Fibroblast of the aortic adventitia (primary cell): ENCODE results near the gene PHC2. TPM values are rescaled to one million over a fixed set of nuclear protein-coding genes. Genes with fewer than 3 reads are reported as not detected.

Experiments used
- DNase-seq: peaks from one replicate; pipeline ENCODE4 v3.0.0-alpha.2; 2010; ENCODE audit warnings: low read depth
- H3K4me3 ChIP-seq: 2 replicates; pipeline ENCODE4 v1.5.1; 2011; ENCODE audit warnings: low read depth, mild to moderate bottlenecking, control low read depth, low read length, moderate library complexity
- CTCF ChIP-seq: IDR thresholded peaks from 2 replicates; pipeline ENCODE4 v1.5.1; 2011; ENCODE audit warnings: mild to moderate bottlenecking, low read length, control low read depth, inconsistent platforms; ENCODE audit not compliant: insufficient read depth
- total RNA-seq: library from RNA; depleted of rRNA; stranded (reverse); fragments of >200 nt; gene quantifications from 2 replicates; pipeline ENCODE4 v1.2.3, GENCODE V29; 2012; ENCODE audit warnings: low replicate concordance

PHC2 gene
- total RNA-seq, 1 donor: 50.5 TPM

GRCh38 chr1:33380811-33381210 is 50.1 kb downstream of the PHC2 start:
- no peak for TF ChIP-seq CTCF
- no peak overlapping the region for H3K4me3 ChIP-seq
- DNase-seq: no peak

GRCh38 chr1:33379631-33380354 is 51.1 kb downstream of the PHC2 start:
- no peak for TF ChIP-seq CTCF
- no peak overlapping the region for H3K4me3 ChIP-seq
- no peak for DNase-seq

GRCh38 chr1:33378976-33379375 is 51.9 kb downstream of the PHC2 start:
- no peak overlapping the region for H3K4me3 ChIP-seq
- no peak for TF ChIP-seq CTCF
- no peak for DNase-seq

- no peak for DNase-seq
- no peak overlapping the region for H3K4me3 ChIP-seq
Measured at GRCh38 chr1:33378524-33378923, 52.4 kb downstream of the PHC2 start.

GRCh38 chr1:33377756-33378155 is 53.1 kb downstream of the PHC2 start:
- no peak overlapping the region for H3K4me3 ChIP-seq
- TF ChIP-seq CTCF: no peak
- peak; percentile 33 for DNase-seq

More at GRCh38 chr1:33378524-33378923, 52.4 kb downstream of the PHC2 start:
- TF ChIP-seq CTCF: no peak

- TF ChIP-seq CTCF: no peak
- DNase-seq: no peak
- H3K4me3 ChIP-seq: no peak overlapping the region
Measured at GRCh38 chr1:33377013-33377412, 53.9 kb downstream of the PHC2 start.

GRCh38 chr1:33375316-33375715 is 55.6 kb downstream of the PHC2 start:
- no peak for DNase-seq
- TF ChIP-seq CTCF: no peak
- no peak overlapping the region for H3K4me3 ChIP-seq
